Uterus (tissue), 2 donors: ENCODE data around the gene C9orf72.

Experiments
- POLR2A ChIP-seq, 2 donors: fragments of 450-650 bp; IDR thresholded peaks; one replicate each; pipeline ENCODE4 v1.6.1; 2016; ENCODE audit warnings: antibody characterized with exemption in 2 of 2, mild to moderate bottlenecking in 1 of 2, moderate library complexity in 1 of 2
- TF ChIP-seq, protein P1 (sequence below), 4 experiments: fragments of 200-600 bp in 2 of 4; fragments of 450-650 bp in 2 of 4; sonication (generic) in 2 of 4; IDR thresholded peaks; one replicate each; pipeline ENCODE4 v1.5.1; 2016 to 2019; ENCODE audit warnings: antibody characterized with exemption in 4 of 4, mild to moderate bottlenecking in 2 of 4, moderate library complexity in 1 of 4

GRCh38 chr9:27542508-27542907, 30.8 kb downstream of the C9orf72 start:
- TF ChIP-seq, protein P1, sequence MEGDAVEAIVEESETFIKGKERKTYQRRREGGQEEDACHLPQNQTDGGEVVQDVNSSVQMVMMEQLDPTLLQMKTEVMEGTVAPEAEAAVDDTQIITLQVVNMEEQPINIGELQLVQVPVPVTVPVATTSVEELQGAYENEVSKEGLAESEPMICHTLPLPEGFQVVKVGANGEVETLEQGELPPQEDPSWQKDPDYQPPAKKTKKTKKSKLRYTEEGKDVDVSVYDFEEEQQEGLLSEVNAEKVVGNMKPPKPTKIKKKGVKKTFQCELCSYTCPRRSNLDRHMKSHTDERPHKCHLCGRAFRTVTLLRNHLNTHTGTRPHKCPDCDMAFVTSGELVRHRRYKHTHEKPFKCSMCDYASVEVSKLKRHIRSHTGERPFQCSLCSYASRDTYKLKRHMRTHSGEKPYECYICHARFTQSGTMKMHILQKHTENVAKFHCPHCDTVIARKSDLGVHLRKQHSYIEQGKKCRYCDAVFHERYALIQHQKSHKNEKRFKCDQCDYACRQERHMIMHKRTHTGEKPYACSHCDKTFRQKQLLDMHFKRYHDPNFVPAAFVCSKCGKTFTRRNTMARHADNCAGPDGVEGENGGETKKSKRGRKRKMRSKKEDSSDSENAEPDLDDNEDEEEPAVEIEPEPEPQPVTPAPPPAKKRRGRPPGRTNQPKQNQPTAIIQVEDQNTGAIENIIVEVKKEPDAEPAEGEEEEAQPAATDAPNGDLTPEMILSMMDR (IDR thresholded peaks at IDR 0.05): no peak
- TF ChIP-seq POLR2A (IDR thresholded peaks at IDR 0.05): no peak
